K562 (cell line): ENCODE measurements around the gene TMEM138. TPM values are rescaled to one million over a fixed set of nuclear protein-coding genes. Genes with fewer than 3 reads are reported as not detected.

ENCODE experiments used
- BCOR ChIP-seq: fragments of 450-650 bp; IDR thresholded peaks from 2 replicates; pipeline ENCODE4 v1.6.1; 2016
- BRF2 ChIP-seq: IDR thresholded peaks from 3 replicates; pipeline ENCODE4 v1.6.1; 2011; ENCODE audit warnings: borderline replicate concordance, mild to moderate bottlenecking; ENCODE audit not compliant: insufficient read length, insufficient read depth
- CC2D1A ChIP-seq: fragments of 450-650 bp; IDR thresholded peaks from 2 replicates; pipeline ENCODE4 v1.6.1; 2017; ENCODE audit warnings: mild to moderate bottlenecking
- E2F6 ChIP-seq, 2 experiments: IDR thresholded peaks; 2 replicates each; pipeline ENCODE4 v1.6.1; 2011; ENCODE audit warnings: borderline replicate concordance in 1 of 2, control low read depth in 1 of 2, low read depth in 1 of 2, low read length in 1 of 2, mild to moderate bottlenecking in 1 of 2, mixed read lengths in 1 of 2, moderate library complexity in 1 of 2; ENCODE audit not compliant: insufficient read depth in 1 of 2, insufficient read length in 1 of 2, poor library complexity in 1 of 2, severe bottlenecking in 1 of 2; ENCODE audit errors: extremely low read depth in 1 of 2
- EGR1 ChIP-seq: fragments of 450-650 bp; conservative IDR thresholded peaks from 2 replicates; pipeline ENCODE4 v1.6.1; 2017; ENCODE audit warnings: mild to moderate bottlenecking
- FOXP1 ChIP-seq: sonication (generic); formaldehyde crosslinking; IDR thresholded peaks from 2 replicates; pipeline ENCODE4 v1.8.0; 2022; ENCODE audit warnings: mild to moderate bottlenecking, missing genetic modification reagents
- HCFC1 ChIP-seq: IDR thresholded peaks from 2 replicates; pipeline ENCODE4 v1.6.1; 2012; ENCODE audit warnings: low read depth, low read length, improper control_type of control experiment
- HSF4 ChIP-seq: fragments of 250-450 bp; sonication (Bioruptor Pico); IDR thresholded peaks from 2 replicates; pipeline ENCODE4 v2.1.2; 2022; ENCODE audit warnings: mild to moderate bottlenecking, moderate library complexity, borderline replicate concordance
- KDM2B ChIP-seq: fragments of 250-450 bp; sonication (Bioruptor Pico); IDR thresholded peaks from 2 replicates; pipeline ENCODE4 v1.8.0; 2021; ENCODE audit warnings: mild to moderate bottlenecking, moderate library complexity
- MCM3 ChIP-seq: fragments of 450-650 bp; IDR thresholded peaks from 2 replicates; pipeline ENCODE4 v1.6.1; 2016
- MYC ChIP-seq, 2 experiments: fragments of 250-450 bp in 1 of 2; sonication (Bioruptor Pico) in 1 of 2; IDR thresholded peaks; 2 replicates each; pipeline versions ENCODE4 v1.5.1 to v1.6.1; 2012 to 2021; ENCODE audit warnings: low read depth in 2 of 2, borderline replicate concordance in 1 of 2, improper control_type of control experiment in 1 of 2, low read length in 1 of 2, mild to moderate bottlenecking in 1 of 2, moderate library complexity in 1 of 2
- NFYB ChIP-seq: IDR thresholded peaks from 2 replicates; pipeline ENCODE4 v1.6.1; 2011; ENCODE audit warnings: mild to moderate bottlenecking, moderate library complexity; ENCODE audit not compliant: insufficient read length; ENCODE audit errors: extremely low read depth
- PML ChIP-seq: IDR thresholded peaks from 2 replicates; pipeline ENCODE4 v1.6.1; 2012; ENCODE audit warnings: low read length, inconsistent platforms
- POLR2B ChIP-seq: fragments of 450-650 bp; IDR thresholded peaks from 2 replicates; pipeline ENCODE4 v1.6.1; 2018; ENCODE audit warnings: low read depth; ENCODE audit not compliant: partially characterized antibody
- RUNX1 ChIP-seq: sonication (generic); IDR thresholded peaks from 2 replicates; pipeline ENCODE4 v1.6.1; 2016; ENCODE audit warnings: antibody characterized with exemption, low read depth
- SMAD4 ChIP-seq: fragments of 250-450 bp; sonication (Bioruptor Pico); conservative IDR thresholded peaks from 2 replicates; pipeline ENCODE4 v1.8.0; 2021; ENCODE audit warnings: inconsistent platforms, mild to moderate bottlenecking, moderate library complexity
- SPI1 ChIP-seq: IDR thresholded peaks from 2 replicates; pipeline ENCODE4 v1.6.1; 2011; ENCODE audit warnings: low read depth, low read length, control low read depth, borderline replicate concordance
- STAT6 ChIP-seq: sonication (generic); formaldehyde crosslinking; IDR thresholded peaks from 2 replicates; pipeline ENCODE4 v1.8.1; 2023; ENCODE audit warnings: mild to moderate bottlenecking, missing genetic modification reagents
- TBL1XR1 ChIP-seq, 2 experiments: IDR thresholded peaks; 2 replicates each; pipeline ENCODE4 v1.6.1; 2012; ENCODE audit warnings: improper control_type of control experiment in 2 of 2, low read length in 2 of 2, mild to moderate bottlenecking in 1 of 2
- ZBTB1 ChIP-seq: sonication (generic); formaldehyde crosslinking; IDR thresholded peaks from 2 replicates; pipeline ENCODE4 v1.8.1; 2023; ENCODE audit warnings: missing genetic modification reagents, low read depth, mild to moderate bottlenecking, borderline replicate concordance
- ZNF24 ChIP-seq: fragments of 450-650 bp; IDR thresholded peaks from 2 replicates; pipeline ENCODE4 v1.6.1; 2016
- ZNF3 ChIP-seq: fragments of 250-450 bp; sonication (Bioruptor Pico); IDR thresholded peaks from 2 replicates; pipeline ENCODE4 v1.5.0; 2021; ENCODE audit warnings: mild to moderate bottlenecking, moderate library complexity
- ZNF79 ChIP-seq: fragments of 250-450 bp; sonication (Bioruptor Pico); IDR thresholded peaks from 2 replicates; pipeline ENCODE4 v1.4.0; 2020; ENCODE audit warnings: low read depth, mild to moderate bottlenecking, moderate library complexity
- ZNF830 ChIP-seq: fragments of 250-450 bp; sonication (Bioruptor Pico); IDR thresholded peaks from 2 replicates; pipeline ENCODE4 v1.5.0; 2021; ENCODE audit warnings: mild to moderate bottlenecking
- polyA plus RNA-seq, 8 experiments: library from polyadenylated mRNA; depleted of rRNA in 4 of 8; stranded (reverse) in 5 of 8; unstranded in 3 of 8; fragments of >200 nt; fragmentation: Nextera tagmentation in 2 of 8; fragmentation: Illumina TruSeq in 1 of 8; extraction: Ambion mirVana in 2 of 8; extraction: Trizol in 1 of 8; gene quantifications; 2 replicates each; pipeline versions ENCODE4 v1.2.1 to v1.2.3, GENCODE V29; 2011 to 2014; ENCODE audit warnings: inconsistent platforms in 1 of 8, missing spikeins in 1 of 8
- total RNA-seq, 7 experiments: library from RNA; depleted of rRNA in 6 of 7; stranded (reverse); fragments of >200 nt in 6 of 7; fragmentation: Illumina TruSeq in 2 of 7; extraction: Trizol in 2 of 7; gene quantifications; 2 replicates each; pipeline versions ENCODE4 v1.2.1 to v1.2.3, GENCODE V29; 2011 to 2021; ENCODE audit warnings: low replicate concordance in 1 of 7

The TMEM138 gene
- total and polyA plus RNA-seq, 9 of the 15 experiments (the other 6 are each of a cell fraction or from before 2014, with no cell fraction given) = 23.2 to 168 (median 63.1) TPM

- TF ChIP-seq E2F6 (IDR thresholded peaks at IDR 0.05; ENCODE audit: borderline replicate concordance in 1 of 2, extremely low read depth in 1 of 2, insufficient read depth in 1 of 2, insufficient read length in 1 of 2, low read depth in 1 of 2, low read length in 1 of 2, poor library complexity in 1 of 2, severe bottlenecking in 1 of 2) (peak; percentile 93 to 98), ZNF3 (CRISPR knock-in tag) (no peak), SPI1 (no peak), ZNF830 (0 out of 2 replicates have a peak, but pooled peaks have one; percentile 61), ZNF24 (no peak; the same call in 1 of the 2 replicates), ZBTB1 (0 out of 2 replicates have a peak, but pooled peaks have one; percentile 27), RUNX1 (no peak), HCFC1 (peak; percentile 73), KDM2B (no peak), TBL1XR1 (IDR thresholded peaks at IDR 0.05; ENCODE audit: low read length in 2 of 2) (0 out of 4 replicates have a peak, but pooled peaks have one; percentile 22 to 57), STAT6 (CRISPR knock-in tag) (peak; percentile 36; the same call in 1 of the 2 replicates), NFYB (peak; percentile 37), FOXP1 (CRISPR knock-in tag) (0 out of 2 replicates have a peak, but pooled peaks have one; percentile 33), MYC (IDR thresholded peaks at IDR 0.05; ENCODE audit: low read depth, low read length) (peak; percentile 87), MYC (CRISPR knock-in tag; IDR thresholded peaks at IDR 0.05; ENCODE audit: borderline replicate concordance, low read depth) (peak; percentile 76; the same call in 1 of the 2 replicates), PML (no peak; the same call in 1 of the 2 replicates), EGR1 (peak; percentile 90), CC2D1A (no peak), BCOR (no peak; the same call in 1 of the 2 replicates), BRF2 (no peak), HSF4 (CRISPR knock-in tag) (no peak), SMAD4 (CRISPR knock-in tag) (peak; percentile 75), ZNF79 (CRISPR knock-in tag) (no peak), MCM3 (no peak), POLR2B (peak; percentile 85)
Observed at GRCh38 chr11:61361741-61362541, at the start of gene TMEM138, which contains the start of gene CYB561A3 (continued).
